NCI-H774 (cell line): ENCODE measurements around the gene ZNF536.

Experiments
- DNase-seq: peaks from one replicate; lab custom pipeline; 2025; lab: John Stamatoyannopoulos, UW

Gene ZNF536

DNA sequence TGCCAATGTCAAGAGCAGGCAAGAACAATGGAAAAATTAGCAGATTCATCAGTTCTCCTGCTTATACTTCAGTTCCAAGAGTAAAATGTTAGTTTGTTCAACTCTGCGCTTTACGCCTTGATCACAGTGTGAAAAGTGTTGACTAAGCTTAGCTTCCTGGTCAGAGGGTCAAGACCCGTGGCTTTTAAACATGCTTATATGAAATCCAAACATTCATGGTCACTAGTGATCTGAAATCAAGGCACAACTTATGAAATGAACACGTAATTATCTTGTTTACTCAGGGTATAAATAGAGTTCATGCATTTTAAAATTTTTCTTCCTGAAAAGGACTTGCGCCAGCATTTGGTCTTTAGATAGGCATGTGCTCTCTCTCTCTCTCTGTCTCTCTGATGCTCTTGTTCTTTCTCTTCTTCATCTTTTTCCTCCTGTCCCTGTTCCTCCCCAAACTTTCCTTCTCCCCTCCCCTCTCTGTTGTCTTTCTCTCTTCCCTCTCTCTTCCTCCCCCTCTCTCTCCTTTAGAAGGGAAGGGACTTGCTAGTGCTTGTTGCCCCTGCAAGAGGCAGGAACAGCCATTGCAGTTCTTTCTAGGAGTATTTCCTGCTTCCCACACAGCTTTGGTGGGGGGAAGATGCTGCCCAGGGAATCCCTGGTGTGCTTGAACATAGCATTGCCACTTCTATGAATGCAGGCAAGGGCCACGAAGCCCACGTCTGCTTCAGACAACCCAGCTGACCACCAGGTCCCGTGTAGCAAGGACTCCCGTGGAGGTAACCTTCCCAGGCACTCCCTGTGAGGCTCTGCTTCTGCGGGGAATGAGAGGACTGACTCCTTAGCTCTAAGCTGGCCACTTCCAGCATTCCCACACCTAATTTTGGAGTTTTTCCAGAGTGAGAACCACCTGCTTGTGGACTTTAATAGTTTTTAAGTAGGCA is 7.1 kb upstream of the ZNF536 start:
- no peak for DNase-seq

DNA sequence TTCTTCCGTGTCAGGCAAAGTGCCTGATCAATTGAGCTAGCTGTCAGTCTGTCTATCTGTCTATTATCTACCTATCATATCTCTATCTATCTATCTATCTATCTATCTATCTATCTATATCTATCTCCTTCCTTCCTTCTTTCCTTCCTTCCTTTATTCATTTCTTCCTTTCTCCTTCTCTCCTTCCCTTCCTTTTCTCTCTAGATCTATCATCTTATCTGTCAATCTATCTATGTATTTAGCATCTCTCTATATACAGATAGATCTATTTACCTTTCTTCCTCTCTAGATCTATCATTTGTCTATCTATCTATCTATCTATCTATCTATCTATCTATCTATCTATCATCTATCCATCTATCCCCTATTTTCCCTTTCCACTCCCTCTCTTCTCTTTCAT is 5.9 kb upstream of the ZNF536 start:
- no peak for DNase-seq

DNA sequence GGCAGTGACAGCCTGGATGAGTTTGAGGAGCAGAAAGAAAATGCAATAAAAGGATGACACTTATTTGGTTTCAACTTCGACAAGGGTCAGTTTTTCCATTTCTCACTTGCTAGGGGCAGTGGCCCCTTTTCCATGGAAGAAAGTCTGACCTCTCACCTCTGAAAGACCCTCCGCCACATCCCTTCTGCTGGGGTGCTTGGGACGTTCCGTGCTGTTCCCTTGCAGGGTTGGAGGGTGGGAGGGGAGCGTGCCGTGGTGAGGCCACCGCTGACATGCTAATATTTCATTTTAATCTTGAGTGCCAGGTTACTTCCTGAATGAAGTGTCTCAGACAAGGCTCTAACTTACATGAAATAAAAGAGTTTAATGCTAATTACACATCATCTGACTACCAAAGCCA is 5.2 kb upstream of the ZNF536 start:
- no peak for DNase-seq

DNA sequence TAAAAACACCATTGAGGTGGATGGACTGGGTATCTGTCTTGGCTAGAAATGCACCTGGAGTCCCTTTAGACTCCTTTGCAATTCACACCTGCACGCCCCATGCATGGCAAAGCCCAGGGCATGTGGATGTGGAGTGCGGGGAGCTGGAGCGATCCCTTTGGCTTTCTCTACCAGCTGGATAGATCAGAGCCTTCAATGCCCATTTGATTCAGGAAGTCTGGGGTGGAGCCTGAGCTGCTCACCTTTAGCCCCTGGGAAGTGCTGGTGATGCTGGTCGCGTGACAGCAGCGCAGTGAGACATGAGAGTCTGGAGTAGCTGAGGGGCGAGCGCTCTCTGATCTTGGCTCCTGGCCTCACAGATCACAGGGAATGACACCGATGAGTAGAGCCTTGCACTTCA is 4.8 kb upstream of the ZNF536 start:
- no peak for DNase-seq

DNA sequence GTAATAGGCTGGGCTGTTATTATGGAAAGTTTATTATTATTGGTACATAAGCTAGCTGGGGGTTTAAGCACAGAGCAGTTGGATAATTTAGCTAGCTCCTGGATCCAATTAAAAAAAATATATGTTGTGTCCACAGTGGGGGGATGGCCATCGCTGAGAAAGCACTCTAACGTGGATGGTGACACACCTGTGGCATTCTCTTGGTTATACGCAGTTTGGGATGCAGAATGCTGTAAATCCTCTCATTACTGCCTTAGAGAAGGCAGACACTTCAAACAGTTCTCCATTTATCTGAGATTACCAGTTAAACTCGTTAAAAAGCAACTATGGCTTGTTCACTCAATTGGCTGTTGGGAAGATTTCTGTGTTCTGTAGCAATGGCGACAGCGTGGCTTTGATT is 2.4 kb upstream of the ZNF536 start:
- no peak for DNase-seq

DNA sequence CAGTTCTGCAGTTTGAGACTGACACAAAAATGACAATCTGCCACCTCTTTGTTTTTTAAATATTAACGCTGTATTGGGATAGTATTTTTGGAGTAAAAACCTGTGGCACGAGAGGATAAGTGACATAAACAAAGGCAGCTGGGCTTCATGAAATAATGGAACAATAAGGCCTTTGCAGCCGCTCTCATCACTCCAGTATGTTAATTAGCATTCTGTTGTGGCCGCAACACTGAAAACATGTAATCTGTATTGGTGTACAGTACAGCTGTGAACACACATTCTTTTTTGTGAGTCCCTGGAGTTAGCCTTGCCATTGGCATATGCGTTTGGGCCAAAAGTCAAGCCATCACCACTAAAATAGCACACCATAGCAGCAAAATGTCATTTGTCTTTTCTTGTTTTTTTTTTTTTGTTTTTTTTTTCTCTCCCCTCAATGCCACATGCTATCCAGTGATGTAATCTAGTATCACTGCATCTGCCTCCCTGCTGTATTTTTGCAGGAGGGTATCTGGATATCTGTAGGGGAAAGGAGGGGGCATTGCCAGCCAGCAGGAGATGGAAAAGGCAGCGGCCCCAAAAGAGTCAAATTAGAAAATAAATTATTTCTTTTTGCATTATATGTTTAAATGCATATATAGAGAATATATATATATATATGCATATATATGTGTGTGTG is 885 bp upstream of the ZNF536 start:
- no peak for DNase-seq

DNA sequence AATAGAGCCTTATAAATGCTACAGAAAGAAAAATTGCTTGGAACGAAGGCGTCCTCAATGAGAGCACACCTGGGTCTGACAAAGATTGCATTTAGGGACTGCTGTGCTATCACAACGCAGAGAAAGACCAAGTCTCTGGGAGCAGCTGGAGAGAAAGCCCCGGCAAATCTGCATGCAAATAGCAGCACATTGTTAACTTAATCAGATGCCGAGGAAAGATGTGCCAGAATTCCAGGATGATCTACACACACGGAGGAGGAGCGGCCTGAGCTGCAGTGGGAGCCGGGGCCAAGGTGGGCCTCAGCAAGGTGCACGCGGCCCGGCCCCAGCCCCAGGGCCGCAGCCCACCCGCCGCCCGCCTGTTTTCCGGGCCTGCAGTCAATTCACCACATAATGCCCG is 1.4 kb downstream of the ZNF536 start:
- no peak for DNase-seq

DNA sequence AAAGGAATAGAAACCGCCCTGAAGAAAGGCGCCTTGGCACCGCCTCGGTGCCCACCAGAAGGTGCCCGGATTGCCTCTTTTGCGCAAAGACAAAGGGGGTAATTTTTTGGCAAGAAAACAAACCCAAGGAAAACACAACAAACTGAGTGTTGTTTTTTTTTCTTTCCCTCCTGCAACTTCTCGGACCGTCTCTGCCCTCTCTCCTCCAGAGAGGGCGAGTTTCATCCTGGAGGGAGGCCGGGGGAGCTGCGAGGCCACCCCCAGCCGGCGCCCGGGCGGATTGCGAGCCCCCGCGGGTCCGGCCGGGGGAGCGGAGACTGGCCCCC is 2.3 kb downstream of the ZNF536 start:
- DNase-seq = no peak

DNA sequence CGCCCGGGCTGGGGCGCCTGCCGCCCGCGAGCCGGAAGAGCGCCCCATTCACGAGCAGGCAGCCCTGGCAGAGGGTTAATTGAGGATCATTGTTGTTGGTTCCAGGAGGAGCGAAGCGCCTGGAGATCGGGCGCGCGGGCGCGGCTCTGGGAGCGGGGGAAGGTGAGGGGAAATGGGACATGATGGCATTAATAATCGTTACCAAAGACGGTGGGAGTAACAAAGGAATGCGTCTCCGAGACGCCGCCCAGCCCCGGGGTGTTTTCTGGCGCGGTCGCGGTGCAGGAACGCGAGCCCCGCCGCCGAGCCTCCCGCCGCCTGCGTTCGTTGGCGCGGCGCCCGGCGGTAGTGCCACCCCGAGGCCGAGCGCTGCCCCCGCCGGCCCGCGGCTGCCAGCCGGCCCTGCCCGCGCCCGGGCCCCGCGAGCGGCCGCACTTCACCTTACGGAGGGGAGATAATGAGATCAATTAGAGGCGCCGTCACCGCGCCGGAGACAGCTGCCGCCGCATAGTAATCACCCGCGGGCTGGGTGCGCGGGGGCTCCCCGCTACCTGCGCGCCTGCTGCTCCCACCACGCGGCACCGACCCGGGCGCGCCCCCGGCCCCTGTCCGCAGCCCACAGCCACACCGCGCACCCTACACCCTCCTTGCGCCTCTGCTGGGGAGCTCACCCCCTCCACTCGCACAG is 2.8 kb downstream of the ZNF536 start:
- no peak for DNase-seq

DNA sequence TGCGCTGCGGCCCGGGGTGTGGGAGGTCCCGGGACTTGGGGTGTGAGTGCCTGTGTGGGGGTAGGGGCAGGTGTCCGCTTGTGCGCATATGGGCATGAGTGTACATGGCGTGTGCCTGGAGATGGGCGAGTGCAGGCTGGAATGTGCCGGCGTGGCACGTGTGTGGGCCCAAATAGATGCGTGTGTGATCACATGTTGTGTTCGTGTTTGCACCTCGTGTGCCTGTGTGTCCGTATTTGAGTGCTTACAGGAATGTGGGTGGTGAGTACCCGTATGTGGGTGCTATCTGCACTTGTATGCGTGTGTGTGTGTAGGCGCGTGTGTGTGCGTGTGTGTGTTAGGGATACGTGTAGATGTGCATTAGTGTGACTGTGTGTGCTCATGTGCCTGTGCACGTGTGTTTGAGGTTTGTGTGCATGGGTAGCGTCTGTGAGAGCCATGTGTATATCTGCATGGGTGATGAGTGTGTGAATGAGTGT is 3.4 kb downstream of the ZNF536 start:
- DNase-seq = no peak

DNA sequence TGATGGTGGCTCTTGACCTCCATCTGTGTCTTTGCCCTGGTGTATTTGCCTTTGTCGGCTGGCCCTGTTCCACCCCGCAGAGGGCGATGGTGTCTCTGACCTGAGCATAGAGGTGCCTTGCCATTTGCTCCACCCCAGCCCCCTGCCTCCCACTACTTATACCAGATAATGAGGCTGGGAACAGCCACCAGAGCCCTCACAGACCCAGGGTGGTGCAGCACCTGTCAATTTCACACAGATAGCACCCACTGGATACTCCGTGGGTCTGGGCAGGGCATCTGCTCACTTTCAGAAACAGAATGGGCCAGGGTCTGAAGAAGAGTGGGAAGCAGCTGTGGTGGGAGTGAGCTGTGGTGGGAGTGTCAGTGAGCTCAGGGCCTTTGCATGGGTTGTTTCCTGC is 4.1 kb downstream of the ZNF536 start:
- no peak for DNase-seq

DNA sequence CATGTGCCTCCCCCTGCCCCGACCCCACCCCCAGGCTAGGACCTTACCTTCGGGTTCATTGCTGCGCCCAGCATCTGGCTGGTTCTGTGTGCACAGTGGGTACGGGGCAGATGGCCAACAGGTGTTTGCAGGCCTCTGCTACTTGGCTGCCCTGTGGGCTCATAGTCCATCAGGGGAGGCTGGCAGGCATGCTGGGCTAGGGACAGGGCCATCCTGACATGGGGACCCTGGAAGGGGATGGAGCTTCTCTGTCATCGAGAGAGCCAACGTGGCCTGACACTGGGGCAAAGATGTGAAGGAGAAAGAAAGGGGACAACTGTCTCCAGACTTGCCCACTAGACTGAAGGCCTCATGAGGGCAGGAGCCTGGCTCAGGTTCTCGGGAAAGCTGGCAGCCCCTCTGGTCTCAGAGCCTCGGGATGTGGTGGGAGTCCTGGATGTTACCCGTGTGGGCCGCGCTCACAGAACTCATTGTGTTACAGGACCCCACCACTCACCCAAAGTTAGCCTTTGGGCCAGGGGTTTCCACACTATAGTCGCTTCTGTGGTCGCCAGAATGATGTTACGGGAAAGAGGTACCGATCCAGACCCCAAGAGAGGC is 4.7 kb downstream of the ZNF536 start:
- no peak for DNase-seq

DNA sequence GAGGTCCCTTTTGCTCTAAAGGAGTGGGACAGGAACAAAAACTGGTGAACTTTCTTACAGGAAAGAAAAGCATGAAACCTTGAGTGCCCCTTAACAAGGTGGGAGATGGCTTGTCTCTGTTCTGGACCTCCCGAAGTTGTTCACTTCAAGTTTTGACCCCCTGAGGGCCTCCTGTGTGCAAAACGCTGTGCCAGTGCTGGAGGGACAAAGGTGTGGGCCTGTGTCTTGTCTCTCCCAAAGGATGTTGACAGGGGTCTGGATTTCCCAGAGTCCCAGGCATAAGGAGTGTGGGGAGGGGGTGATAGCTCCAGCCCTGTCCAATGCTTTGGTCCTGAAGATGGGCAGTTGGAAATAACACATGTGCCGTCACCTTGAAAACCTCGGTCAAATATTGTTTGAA is 6.5 kb downstream of the ZNF536 start:
- DNase-seq = no peak

DNA sequence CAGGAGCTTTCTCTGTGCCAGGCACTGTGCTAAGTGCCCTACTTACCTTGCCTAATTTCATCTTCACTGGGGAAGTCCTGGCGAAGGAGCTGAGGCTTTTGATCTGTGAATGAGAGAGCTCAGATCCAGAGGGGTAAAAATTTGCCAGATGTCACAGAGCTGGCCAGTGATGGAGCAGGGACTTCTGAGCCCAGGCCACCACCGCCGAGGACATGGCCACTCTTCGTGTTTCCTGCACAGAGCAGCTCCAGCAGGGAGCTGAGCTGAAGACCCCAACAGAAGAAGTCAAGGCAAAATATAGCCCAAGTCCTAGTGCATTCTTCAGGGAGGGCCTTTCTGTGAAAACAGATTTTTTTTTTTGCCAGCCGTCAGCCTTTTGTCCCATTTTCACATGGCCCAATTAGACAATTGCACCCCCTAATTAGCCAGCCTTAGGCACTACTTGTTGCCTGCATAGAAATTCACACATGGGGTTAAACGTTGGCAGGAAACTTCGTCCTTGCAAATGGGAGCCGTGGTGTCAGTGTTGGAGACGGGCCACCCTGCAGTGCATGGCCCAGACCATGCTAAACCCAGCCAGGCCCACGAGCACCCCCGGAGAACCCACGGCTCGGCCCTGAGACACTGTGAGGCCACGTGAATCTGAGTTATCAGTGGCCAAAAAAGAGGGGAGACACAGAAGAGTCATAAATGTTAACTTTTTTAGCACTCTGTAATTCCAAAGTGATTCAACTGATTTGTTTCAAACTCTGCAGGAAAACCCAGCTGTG is 7.8 kb downstream of the ZNF536 start:
- DNase-seq = no peak

DNA sequence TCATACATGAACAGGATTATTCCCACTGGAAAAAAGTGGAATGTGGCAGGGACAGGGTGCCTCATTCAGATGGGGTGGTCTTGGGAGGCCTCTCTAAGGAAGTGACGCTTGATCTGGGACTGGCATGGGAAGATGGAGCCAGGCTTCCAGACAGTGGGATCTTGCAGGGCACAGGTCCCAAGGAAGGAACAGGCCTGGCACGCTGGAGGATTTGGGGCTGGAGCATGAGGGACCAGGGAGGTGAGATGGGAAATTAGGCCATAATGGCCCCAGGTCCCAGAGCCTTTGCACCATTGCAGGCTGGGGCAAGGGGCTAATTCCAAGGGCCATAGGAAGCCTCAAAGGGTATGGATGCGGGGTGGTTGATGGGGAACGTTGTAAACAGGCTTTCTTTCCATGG is 9.2 kb downstream of the ZNF536 start:
- no peak for DNase-seq

DNA sequence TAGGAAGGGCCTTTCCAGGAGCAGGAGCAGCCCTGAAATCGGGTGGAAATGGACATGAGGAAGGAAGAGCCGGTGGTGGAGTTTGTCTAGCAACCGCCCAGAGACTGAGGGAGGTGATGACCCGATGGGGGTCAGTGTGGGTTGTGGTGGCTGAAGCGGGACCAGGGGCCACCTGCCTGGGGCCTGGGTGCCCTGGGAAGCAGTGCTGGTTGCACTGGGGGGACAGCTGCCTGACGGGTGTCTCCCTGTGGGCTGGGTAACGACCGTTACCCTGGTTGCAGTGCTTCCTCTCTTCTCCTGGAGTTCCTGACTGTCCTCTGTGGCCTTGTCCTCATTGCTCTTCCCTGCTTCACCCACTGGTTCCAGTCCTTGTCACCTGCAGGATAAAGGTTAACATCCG is 13.0 kb downstream of the ZNF536 start:
- DNase-seq = no peak

DNA sequence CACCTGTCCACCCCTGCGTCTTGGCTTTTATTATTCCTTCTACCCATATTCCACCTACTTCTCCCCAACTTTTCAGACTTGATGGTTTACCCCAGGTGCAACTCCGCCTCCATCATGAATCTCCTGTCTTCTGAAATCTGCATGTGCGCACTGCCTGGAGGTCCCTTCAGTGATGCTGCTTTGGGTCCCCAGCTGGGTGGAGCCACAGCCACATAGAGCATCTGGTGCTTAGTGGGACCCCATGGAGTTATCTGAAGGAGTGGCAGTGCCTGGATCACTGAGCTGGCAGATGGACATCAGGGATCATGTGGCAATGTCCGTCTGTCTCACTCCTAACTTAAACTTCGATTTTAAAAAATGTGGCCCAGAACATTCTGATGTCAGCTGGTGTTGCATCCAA is 13.5 kb downstream of the ZNF536 start:
- DNase-seq = no peak

DNA sequence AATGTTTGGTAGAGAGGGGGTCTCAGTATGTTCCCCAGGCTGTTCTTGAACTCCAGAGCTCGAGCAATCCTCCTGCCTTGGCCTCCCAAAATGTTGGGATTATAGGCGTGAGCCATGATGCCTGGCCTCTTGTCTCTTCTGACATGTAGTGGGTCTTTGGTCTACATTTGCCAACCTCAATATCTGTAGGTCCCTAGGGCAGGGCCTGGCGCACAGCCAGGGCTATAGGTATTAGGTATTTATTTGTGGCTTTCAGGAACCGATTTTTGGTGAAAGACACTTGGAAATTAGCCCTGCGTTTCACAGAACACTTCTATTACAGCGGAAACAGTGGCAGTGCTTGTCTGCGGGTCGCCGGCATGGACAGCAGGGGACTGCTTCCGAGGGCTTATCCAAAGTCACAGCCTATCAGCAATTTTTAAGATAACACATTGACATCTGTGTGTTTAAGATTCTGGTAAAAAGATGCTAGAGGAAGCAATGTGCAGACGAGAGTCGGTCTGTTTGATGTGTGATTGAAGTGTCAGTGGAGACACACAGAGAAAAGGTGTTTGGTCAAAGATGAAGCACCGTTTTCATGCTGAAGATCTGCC is 14.5 kb downstream of the ZNF536 start:
- DNase-seq = no peak

DNA sequence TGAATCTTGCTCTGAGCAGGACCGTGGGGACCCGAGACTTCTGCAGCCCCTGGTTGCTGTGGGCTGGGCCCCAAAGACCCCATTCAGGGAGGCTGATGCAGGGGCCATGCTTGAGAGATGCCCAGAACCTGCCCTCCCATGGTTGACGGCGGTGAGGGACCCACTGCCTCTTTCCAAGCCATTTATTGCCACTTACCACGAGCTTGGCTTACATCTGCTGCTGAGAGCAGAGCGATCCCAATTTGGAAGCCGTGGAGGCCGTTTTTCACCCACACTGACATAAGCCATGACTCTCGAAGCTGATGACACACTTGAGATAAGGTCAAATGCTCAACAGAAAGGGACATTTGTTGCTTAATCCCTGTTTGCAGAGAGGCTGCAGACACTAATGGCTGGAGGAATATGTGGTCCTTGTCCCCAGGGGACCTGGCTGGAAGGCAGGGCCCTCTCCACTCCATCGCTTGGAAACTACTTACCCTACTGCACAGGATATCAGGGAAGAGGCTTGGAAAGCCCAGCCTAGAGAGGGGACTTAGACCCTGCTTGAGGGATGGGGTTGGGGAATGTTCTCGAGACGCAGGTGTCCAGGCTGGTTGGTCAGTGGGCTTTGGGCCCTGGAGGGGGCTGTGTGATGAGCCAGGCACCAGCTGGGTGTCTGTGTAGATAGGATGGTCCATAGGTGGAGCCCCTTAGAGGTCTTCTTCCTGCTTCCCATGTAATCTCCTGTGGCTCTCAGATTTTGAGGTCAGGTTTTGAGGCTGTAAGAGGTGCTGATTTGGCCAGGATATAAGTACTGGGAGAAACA is 15.3 kb downstream of the ZNF536 start:
- DNase-seq = no peak

DNA sequence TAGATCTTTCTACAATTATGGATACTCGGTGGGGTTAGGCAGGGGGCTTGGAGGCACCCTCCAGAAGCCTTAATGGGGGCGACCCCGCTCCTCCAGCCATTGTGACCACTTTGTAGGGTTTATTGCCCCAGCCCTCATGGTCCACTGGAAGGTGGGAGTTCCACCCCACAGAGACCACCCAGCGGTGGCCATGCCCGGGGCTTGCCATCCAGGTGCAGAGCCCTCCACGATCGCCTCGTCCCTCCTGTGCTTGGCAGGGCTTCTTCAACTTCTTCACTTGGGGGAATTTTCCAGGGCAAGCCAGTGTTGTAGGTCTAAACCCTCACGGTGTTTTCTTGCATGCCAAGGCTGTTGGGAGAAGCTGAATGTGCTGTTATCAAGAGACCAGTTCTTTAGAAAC is 16.1 kb downstream of the ZNF536 start:
- DNase-seq = no peak

DNA sequence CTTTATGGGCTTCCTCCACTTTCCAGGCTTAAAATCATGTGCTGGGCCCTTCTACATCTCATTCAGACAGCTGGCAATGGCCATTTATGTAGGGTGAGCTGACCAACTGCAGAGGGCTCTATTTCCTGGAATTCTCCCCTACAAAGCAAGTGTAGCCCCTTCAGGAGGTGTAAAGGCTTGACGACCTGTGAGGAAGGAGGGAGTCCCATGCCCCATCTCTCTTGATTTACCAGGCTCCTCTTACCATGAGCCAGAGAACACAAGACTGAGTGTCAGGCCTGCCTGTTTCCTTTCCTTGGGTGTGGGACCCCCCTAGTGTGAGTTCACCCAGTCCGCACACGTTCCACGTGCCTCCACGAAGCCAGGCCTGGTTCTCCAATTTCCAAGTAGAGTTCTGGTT is 16.6 kb downstream of the ZNF536 start:
- DNase-seq = no peak
